Measurements from ENCODE around the gene BLMH. TPM values are rescaled to one million over a fixed set of nuclear protein-coding genes. Genes with fewer than 3 reads are reported as not detected.

Gene BLMH
- 72.7 and 152 TPM in 2 replicates for total RNA-seq (2011; cell fraction: chromatin; rRNA removed; ENCODE audit: low replicate concordance)
- 40.2 and 50.1 TPM in 2 replicates for total RNA-seq (2011; cell fraction: nucleolus; rRNA removed)
- 84.8 and 99.5 TPM in 2 replicates for total RNA-seq (2011; cell fraction: nucleoplasm; rRNA removed)
- total RNA-seq (2014; rRNA removed) (54.9 and 61.5 TPM in 2 replicates), total RNA-seq (2014; rRNA removed; fragmentation: Illumina TruSeq; extraction: Trizol) (103 and 110 TPM in 2 replicates), total RNA-seq (2015; rRNA removed; fragmentation: Illumina TruSeq; extraction: Trizol) (75.8 and 78.7 TPM in 2 replicates), total RNA-seq (2021) (106 and 118 TPM in 2 replicates), polyA plus RNA-seq (2011; rRNA removed) (21.3 and 45.3 TPM in 2 replicates), polyA plus RNA-seq (2014; fragmentation: Illumina TruSeq; extraction: Trizol) (103 and 113 TPM in 2 replicates), polyA plus RNA-seq (2014; fragmentation: Nextera tagmentation; extraction: Ambion mirVana) (10 to 100 TPM; 26.0 to 38.7 TPM), polyA plus RNA-seq (2014; rRNA removed) (67.3 and 69.7 TPM in 2 replicates), polyA minus RNA-seq (2011; rRNA and poly(A)+ RNA removed) (40.0 and 65.9 TPM in 2 replicates), Bru-seq, nascent RNA (percentile 88 among the genes with signal in this experiment), BruChase-seq, experiment 1, labeled RNA remaining after a 2-hour chase (percentile 88 among the genes with signal in this experiment), BruChase-seq, experiment 2, labeled RNA remaining after a 6-hour chase (percentile 87 among the genes with signal in this experiment)
- polyA plus RNA-seq (2011; cell fraction: cytosol; rRNA removed), result 18.2 and 21.3 TPM in 2 replicates
- polyA plus RNA-seq (2011; cell fraction: nucleus; rRNA removed), result 28.2 and 35.4 TPM in 2 replicates
- 64.1 and 83.7 TPM in 2 replicates for polyA plus RNA-seq (2012)
- 23.3 and 36.8 TPM in 2 replicates for polyA minus RNA-seq (2011; cell fraction: cytosol; rRNA and poly(A)+ RNA removed)
- 30.9 and 33.9 TPM in 2 replicates for polyA minus RNA-seq (2011; cell fraction: nucleus; rRNA and poly(A)+ RNA removed)
- long read RNA-seq, experiment 1, transcript BLMH-206 (1 exons, 2,079 nt), result minor isoform, 80 of 725 reads
- long read RNA-seq, experiment 1, transcript BLMH-201 (12 exons, 2,365 nt), result major isoform, 509 of 725 reads
- long read RNA-seq, experiment 1, partial matches to known transcripts, result 81 of 725 reads
- long read RNA-seq, experiment 1, other reads (novel, unspliced or antisense), result 55 of 725 reads
- long read RNA-seq, experiment 2, transcript BLMH-206 (1 exons, 2,079 nt), result minor isoform, 35 of 175 reads
- long read RNA-seq, experiment 2, transcript BLMH-201 (12 exons, 2,365 nt), result major isoform, 81 of 175 reads
- long read RNA-seq, experiment 2, partial matches to known transcripts, result 27 of 175 reads
- long read RNA-seq, experiment 2, other reads (novel, unspliced or antisense), result 32 of 175 reads
- long read RNA-seq, experiment 3, transcript BLMH-201 (12 exons, 2,365 nt), result major isoform, 39 of 63 reads
- long read RNA-seq, experiment 3, partial matches to known transcripts, result 14 of 63 reads
- long read RNA-seq, experiment 3, other reads (novel, unspliced or antisense), result 7 of 63 reads

GRCh38 chr17:30291543-30292285 is at the start of gene BLMH:
TSS of gene BLMH (minus strand) at chr17:30291944. CDS start at chr17:30291819, 125 bp downstream.
- peaks cover 37% of the 10 kb centered on the region for H3K36me3 ChIP-seq (ENCODE audit: control insufficient read depth, insufficient read depth, low read length)
- WGBS (ENCODE audit: insufficient coverage, low coverage, missing lambda C conversion rate), result under 1% methylated on average over 48 of the region's 89 CpGs
- peak; percentile 96 for ATAC-seq
- H3K79me2 ChIP-seq (ENCODE audit: control insufficient read depth, insufficient read depth, low read length), result peaks cover 32% of the 10 kb centered on the region
- H3K4me3 ChIP-seq, result peak within 1 kb of the TSS; percentile 94
- peaks cover 9 to 11% of the 10 kb centered on the region in 2 experiments; a peak in 4 of 5 replicates for H3K4me1 ChIP-seq (replicated peaks in 1 of 2; ENCODE audit: control insufficient read depth in 2 of 2, insufficient read depth in 2 of 2, low read length in 2 of 2)
- FAIRE-seq, result no peak
- in situ Hi-C loops (cut with MboI), result no loop called here
- peak within 1 kb of the TSS; percentile 82 for H3K27ac ChIP-seq (ENCODE audit: extremely low read depth, low read depth, low read length)
- H3K9ac ChIP-seq (ENCODE audit: insufficient read depth in 1 of 2, low read depth in 2 of 2, low read length in 2 of 2), result peak within 1 kb of the TSS; percentile 86 to 94
- POLR2A ChIA-PET, result interaction anchor here (0.6 to 1.5 kb wide), 6 partner anchors 9 to 175 kb away, joined by 3 to 7 read pairs (median 4); partner anchors contain the start of gene NSRP1
- H4K20me1 ChIP-seq (replicated peaks; ENCODE audit: control insufficient read depth, insufficient read depth, low read length), result no peaks in the 10 kb centered on the region
- H3K9me1 ChIP-seq (ENCODE audit: control insufficient read depth, insufficient read depth, low read length), result no peaks in the 10 kb centered on the region
- peak within 1 kb of the TSS; percentile 95 for H2AFZ ChIP-seq (ENCODE audit: low read depth, low read length)
- CTCF ChIA-PET (ENCODE audit: low intra/inter-chr PET ratio), result no interaction called here
- peak within 1 kb of the TSS; percentile 97 for H3K4me2 ChIP-seq (ENCODE audit: insufficient read depth, low read length)
- BruUV-seq (replicated peaks), result TSS peak; percentile 63
- peak; percentile 89 to 97 (median 96) for DNase-seq (ENCODE audit: extremely low read depth in 1 of 4, low spot score in 3 of 4)
- intact Hi-C loops (cut with micrococcal nuclease), result no loop called here
- no peaks in the 10 kb centered on the region for H3K27me3 ChIP-seq (ENCODE audit: control insufficient read depth in 2 of 2, insufficient read depth in 2 of 2, low read length in 2 of 2)
- no peaks in the 10 kb centered on the region for H3K9me3 ChIP-seq (replicated peaks; ENCODE audit: control insufficient read depth, insufficient read depth, low read depth, low read length)
- TF ChIP-seq TRIM28 (IDR thresholded peaks at IDR 0.05) (no peak), RCOR1 (IDR thresholded peaks at IDR 0.05; ENCODE audit: borderline replicate concordance in 1 of 2, low read depth in 2 of 2, low read length in 2 of 2) (no peak), POLR2H (tag; IDR thresholded peaks at IDR 0.05; ENCODE audit: low read depth) (peak; percentile 52; the same call in 1 of the 2 replicates), CXXC5 (CRISPR knock-in tag; IDR thresholded peaks at IDR 0.05) (peak; percentile 89), CREM (IDR thresholded peaks at IDR 0.05; ENCODE audit: low read depth) (peak; percentile 79), MTA3 (IDR thresholded peaks at IDR 0.05; ENCODE audit: borderline replicate concordance) (peak; percentile 98), KDM2B (CRISPR knock-in tag; IDR thresholded peaks at IDR 0.05) (no peak), ILF3 (IDR thresholded peaks at IDR 0.05; ENCODE audit: borderline replicate concordance) (0 out of 2 replicates have a peak, but pooled peaks have one; percentile 46), HMBOX1 (IDR thresholded peaks at IDR 0.05) (no peak), RBM34 (IDR thresholded peaks at IDR 0.05; ENCODE audit: borderline replicate concordance, insufficient read depth, low read length) (no peak), ZNF395 (CRISPR knock-in tag; IDR thresholded peaks at IDR 0.05) (peak; percentile 56; the same call in 1 of the 2 replicates), BDP1 (IDR thresholded peaks at IDR 0.05; ENCODE audit: insufficient read depth, insufficient read length) (no peak), NONO (IDR thresholded peaks at IDR 0.05; ENCODE audit: low read depth in 2 of 2, low read length in 1 of 2) (peak; percentile 14 to 81; a peak in 3 of 4 replicates)

All from K562 (cell line).